Activated T-cell treated with anti-CD3 and anti-CD28 coated beads, Interleukin-2, amount 50 U/mL, for 1 hour (primary cell): ENCODE data around the gene DOK5.

Experiments used
- DNase-seq: peaks from one replicate; pipeline ENCODE4 v3.0.0-alpha.2; 2020

Gene DOK5

GRCh38 chr20:54565255-54565654 lies 89.9 kb downstream of the DOK5 start:
- no peak for DNase-seq

GRCh38 chr20:54566031-54566688 lies 90.8 kb downstream of the DOK5 start:
- no peak for DNase-seq

GRCh38 chr20:54570561-54570960 lies 95.2 kb downstream of the DOK5 start:
- DNase-seq: no peak

- no peak for DNase-seq
These were observed 97.5 kb downstream of the DOK5 start for GRCh38 chr20:54572665-54573435.

GRCh38 chr20:54573838-54574237 lies 98.4 kb downstream of the DOK5 start:
- DNase-seq: no peak

GRCh38 chr20:54576518-54576917 lies 101.1 kb downstream of the DOK5 start:
- no peak for DNase-seq

GRCh38 chr20:54577637-54578036 lies 102.2 kb downstream of the DOK5 start:
- DNase-seq: no peak

GRCh38 chr20:54585217-54585616 lies 109.8 kb downstream of the DOK5 start:
- DNase-seq: no peak

GRCh38 chr20:54587408-54587807 lies 112.0 kb downstream of the DOK5 start:
- DNase-seq: no peak

GRCh38 chr20:54589402-54590030 lies 114.1 kb downstream of the DOK5 start:
- DNase-seq: no peak

GRCh38 chr20:54590856-54591255 lies 115.5 kb downstream of the DOK5 start:
- no peak for DNase-seq

GRCh38 chr20:54596651-54597050 lies 121.3 kb downstream of the DOK5 start:
- no peak for DNase-seq

- DNase-seq: no peak
These were observed 123.0 kb downstream of the DOK5 start for GRCh38 chr20:54598352-54598751.

GRCh38 chr20:54600634-54601033 lies 125.2 kb downstream of the DOK5 start:
- no peak for DNase-seq

GRCh38 chr20:54601831-54602515 lies 126.6 kb downstream of the DOK5 start:
- DNase-seq: no peak

GRCh38 chr20:54605319-54605718 lies 129.9 kb downstream of the DOK5 start:
- no peak for DNase-seq

- no peak for DNase-seq
These were observed 131.0 kb downstream of the DOK5 start for GRCh38 chr20:54606380-54606779.

- DNase-seq: no peak
These were observed 132.8 kb downstream of the DOK5 start for GRCh38 chr20:54608039-54608745.

GRCh38 chr20:54608943-54609342 lies 133.6 kb downstream of the DOK5 start:
- DNase-seq: no peak

GRCh38 chr20:54611708-54612412 lies 136.5 kb downstream of the DOK5 start:
- DNase-seq: no peak

GRCh38 chr20:54618412-54618811 lies 143.0 kb downstream of the DOK5 start:
- DNase-seq: no peak

- DNase-seq: no peak
These were observed 143.8 kb downstream of the DOK5 start for GRCh38 chr20:54619181-54619580.
